Kidney epithelial cell (primary cell): ENCODE data around the gene KCTD10. TPM values are rescaled to one million over a fixed set of nuclear protein-coding genes. Genes with fewer than 3 reads are reported as not detected.

Experiments used
- DNase-seq: peaks from one replicate; pipeline ENCODE4 v3.0.0-alpha.2; 2010; ENCODE audit warnings: low read depth
- H3K27me3 ChIP-seq: 2 replicates; pipeline ENCODE4 v1.6.0; 2011; ENCODE audit warnings: low read length; ENCODE audit not compliant: control insufficient read depth, insufficient read depth
- H3K36me3 ChIP-seq: 2 replicates; pipeline ENCODE4 v1.5.1; 2011; ENCODE audit warnings: low read length; ENCODE audit not compliant: control insufficient read depth, insufficient read depth
- H3K4me3 ChIP-seq: 2 replicates; pipeline ENCODE4 v1.5.1; 2011; ENCODE audit warnings: low read depth, mild to moderate bottlenecking, control low read depth, low read length
- CTCF ChIP-seq: IDR thresholded peaks from 2 replicates; pipeline ENCODE4 v1.5.1; 2011; ENCODE audit warnings: mild to moderate bottlenecking, moderate library complexity, low read length, control low read depth, inconsistent platforms; ENCODE audit not compliant: insufficient read depth, poor library complexity, severe bottlenecking
- total RNA-seq: library from RNA; depleted of rRNA; stranded (reverse); fragments of >200 nt; gene quantifications from 2 replicates; pipeline ENCODE4 v1.2.3, GENCODE V29; 2015

KCTD10 gene
- total RNA-seq, 1 donor from 2014 or later, result 37.9 TPM

GRCh38 chr12:109493938-109494337 lies 16.8 kb upstream of the KCTD10 start:
- H3K27me3 ChIP-seq, result no peaks in the 10 kb centered on the region
- H3K36me3 ChIP-seq, result peaks cover 1% of the 10 kb centered on the region
- no peak overlapping the region for H3K4me3 ChIP-seq
- no peak for TF ChIP-seq CTCF
- no peak for DNase-seq

GRCh38 chr12:109493090-109493489 lies 16.0 kb upstream of the KCTD10 start:
- H3K4me3 ChIP-seq, result no peak overlapping the region
- no peak for DNase-seq
- TF ChIP-seq CTCF, result no peak
- H3K27me3 ChIP-seq, result no peaks in the 10 kb centered on the region
- H3K36me3 ChIP-seq, result peaks cover 1% of the 10 kb centered on the region

- TF ChIP-seq CTCF, result no peak
- Histone ChIP-seq H3K4me3 (no peak overlapping the region), H3K27me3 (no peaks in the 10 kb centered on the region), H3K36me3 (peaks cover 3% of the 10 kb centered on the region)
- no peak for DNase-seq
Observed at GRCh38 chr12:109492371-109492770, 15.3 kb upstream of the KCTD10 start.

GRCh38 chr12:109491671-109492070 lies 14.6 kb upstream of the KCTD10 start:
- Histone ChIP-seq H3K4me3 (no peak overlapping the region), H3K27me3 (no peaks in the 10 kb centered on the region), H3K36me3 (peaks cover 3% of the 10 kb centered on the region)
- DNase-seq, result no peak
- no peak for TF ChIP-seq CTCF

- no peak for DNase-seq
- Histone ChIP-seq H3K36me3 (peaks cover 3% of the 10 kb centered on the region), H3K27me3 (no peaks in the 10 kb centered on the region), H3K4me3 (no peak overlapping the region)
- no peak for TF ChIP-seq CTCF
Observed at GRCh38 chr12:109489955-109490565, 13.0 kb upstream of the KCTD10 start.
